Neuron (in vitro differentiated cells): ENCODE measurements around the gene PRKN.
"Not testable (repeated sequence)": the region's sequence is repeated elsewhere in the genome, so short reads cannot be mapped to it uniquely, and the experiment has no call there.

ENCODE experiments used
- H2AFZ ChIP-seq: one replicate; pipeline ENCODE4 v1.6.1; 2013; ENCODE audit warnings: low read depth, mild to moderate bottlenecking, inconsistent platforms, low read length, moderate library complexity
- H3K27me3 ChIP-seq: one replicate; pipeline ENCODE4 v1.6.1; 2013; ENCODE audit warnings: low read length; ENCODE audit not compliant: insufficient read depth
- H3K36me3 ChIP-seq: one replicate; pipeline ENCODE4 v1.6.1; 2013; ENCODE audit warnings: low read length; ENCODE audit not compliant: insufficient read depth
- H3K4me1 ChIP-seq: one replicate; pipeline ENCODE4 v1.6.1; 2013; ENCODE audit warnings: low read length; ENCODE audit not compliant: insufficient read depth
- H3K4me3 ChIP-seq: 2 replicates; pipeline ENCODE4 v1.5.1; 2013; ENCODE audit warnings: mild to moderate bottlenecking, low read length, moderate library complexity
- H3K9me3 ChIP-seq: one replicate; pipeline ENCODE4 v1.6.1; 2013; ENCODE audit warnings: low read length

Gene PRKN

DNA sequence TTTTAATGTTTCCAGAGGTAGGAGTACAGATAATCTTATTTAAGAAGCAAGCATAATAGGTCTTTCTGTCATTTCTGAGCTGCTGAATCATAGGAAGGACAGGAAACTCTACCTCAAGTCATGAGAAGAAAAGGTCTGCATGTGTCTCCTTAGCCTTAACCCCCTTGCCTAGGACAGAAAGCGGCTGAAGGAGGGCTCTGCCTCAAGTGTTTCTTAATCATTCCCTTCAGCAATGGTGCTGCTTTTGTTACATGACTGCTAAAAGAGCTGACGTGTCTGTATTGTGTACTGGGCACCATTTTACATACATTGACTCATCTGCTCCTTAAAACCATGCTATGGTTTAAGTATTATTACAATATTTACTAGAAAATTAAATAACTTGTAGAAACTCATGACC is 889.7 kb downstream of the PRKN start:
- H3K9me3 ChIP-seq = no peaks in the 10 kb centered on the region
- H3K27me3 ChIP-seq = no peaks in the 10 kb centered on the region

DNA sequence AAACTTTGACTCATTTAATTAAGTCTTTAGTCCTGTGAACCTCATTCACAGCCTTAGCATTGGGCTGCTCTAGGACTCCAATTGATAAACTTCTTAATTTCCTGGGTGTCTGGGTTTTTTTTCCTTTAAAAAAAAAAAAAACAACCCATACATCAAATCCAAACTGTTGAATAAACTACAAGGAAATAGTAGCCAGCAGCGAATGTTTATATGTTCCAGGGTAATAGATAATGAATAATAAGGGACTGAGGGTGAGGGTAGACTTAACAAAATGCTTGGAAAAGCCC is 890.2 kb downstream of the PRKN start:
- Histone ChIP-seq H3K27me3 (no peaks in the 10 kb centered on the region), H3K4me3 (no peak overlapping the region), H2AFZ (no peak overlapping the region), H3K36me3 (no peaks in the 10 kb centered on the region), H3K4me1 (peaks cover 8% of the 10 kb centered on the region), H3K9me3 (no peaks in the 10 kb centered on the region)

More for the DNA sequence above, 889.7 kb downstream of the PRKN start:
- Histone ChIP-seq H2AFZ (no peak overlapping the region), H3K36me3 (no peaks in the 10 kb centered on the region), H3K4me3 (no peak overlapping the region), H3K4me1 (peaks cover 8% of the 10 kb centered on the region)

GRCh38 chr6:161836643-161837448 is 890.7 kb downstream of the PRKN start:
- Histone ChIP-seq H3K27me3 (no peaks in the 10 kb centered on the region), H2AFZ (no peak overlapping the region), H3K36me3 (no peaks in the 10 kb centered on the region), H3K4me1 (peaks cover 8% of the 10 kb centered on the region), H3K4me3 (no peak overlapping the region), H3K9me3 (no peaks in the 10 kb centered on the region)

DNA sequence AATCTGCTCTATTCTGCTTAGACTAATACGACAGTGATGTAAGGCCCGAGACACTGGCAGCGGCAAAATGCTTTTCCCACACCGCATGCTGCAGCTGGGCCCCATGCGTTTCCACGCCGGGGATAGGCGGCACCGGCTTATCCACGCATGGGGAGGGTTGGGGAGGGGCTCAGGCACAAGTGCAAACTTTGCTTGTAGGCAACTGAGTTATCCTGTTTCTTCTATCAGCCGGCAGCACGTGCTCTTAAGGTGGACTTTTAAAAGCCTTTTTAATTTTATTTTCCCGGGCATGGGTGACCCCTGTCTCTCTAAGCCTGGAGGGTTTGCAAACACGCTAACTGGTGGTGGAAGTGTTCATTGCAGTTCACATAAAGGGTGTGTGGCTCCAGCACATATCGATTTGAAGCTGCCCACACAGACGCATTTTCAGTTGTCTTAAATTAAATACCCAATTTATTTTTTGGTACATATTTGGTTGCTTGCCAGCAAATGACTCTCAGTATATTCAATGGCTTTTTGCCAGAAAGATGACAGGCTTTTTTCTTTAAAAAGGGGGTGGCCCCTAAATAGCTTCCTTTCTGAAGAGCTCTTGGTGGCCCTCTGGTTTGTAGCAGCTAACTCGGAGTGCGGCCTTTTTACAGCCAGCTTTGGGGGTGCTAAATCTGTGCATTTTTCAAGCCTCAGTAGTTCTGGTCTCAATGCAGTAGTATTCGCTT is 891.9 kb downstream of the PRKN start:
- Histone ChIP-seq H3K36me3 (no peaks in the 10 kb centered on the region), H2AFZ (no peak overlapping the region), H3K4me3 (no peak overlapping the region), H3K27me3 (no peaks in the 10 kb centered on the region), H3K4me1 (peaks cover 8% of the 10 kb centered on the region), H3K9me3 (no peaks in the 10 kb centered on the region)

DNA sequence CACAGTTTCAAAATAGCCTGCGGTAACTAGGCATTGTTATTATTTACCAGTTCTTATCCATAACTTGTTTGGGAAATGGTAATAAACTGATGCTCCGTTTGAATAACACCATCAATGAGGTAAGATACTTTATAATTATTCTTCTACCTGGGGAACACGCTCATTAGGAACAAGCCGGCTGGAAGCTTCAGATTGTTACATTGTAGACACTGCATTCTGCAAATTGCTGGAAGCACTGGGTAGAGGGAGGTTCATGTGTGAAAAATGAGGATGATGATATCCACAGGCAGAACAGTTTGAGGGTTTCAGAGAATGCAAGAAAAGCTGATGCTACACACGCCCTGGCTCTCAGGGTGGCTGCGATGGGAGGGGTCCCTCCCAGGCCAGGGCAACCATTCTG is 893.1 kb downstream of the PRKN start:
- Histone ChIP-seq H3K27me3 (no peaks in the 10 kb centered on the region), H3K4me1 (peaks cover 11% of the 10 kb centered on the region), H2AFZ (no peak overlapping the region), H3K9me3 (no peaks in the 10 kb centered on the region), H3K4me3 (no peak overlapping the region), H3K36me3 (no peaks in the 10 kb centered on the region)

DNA sequence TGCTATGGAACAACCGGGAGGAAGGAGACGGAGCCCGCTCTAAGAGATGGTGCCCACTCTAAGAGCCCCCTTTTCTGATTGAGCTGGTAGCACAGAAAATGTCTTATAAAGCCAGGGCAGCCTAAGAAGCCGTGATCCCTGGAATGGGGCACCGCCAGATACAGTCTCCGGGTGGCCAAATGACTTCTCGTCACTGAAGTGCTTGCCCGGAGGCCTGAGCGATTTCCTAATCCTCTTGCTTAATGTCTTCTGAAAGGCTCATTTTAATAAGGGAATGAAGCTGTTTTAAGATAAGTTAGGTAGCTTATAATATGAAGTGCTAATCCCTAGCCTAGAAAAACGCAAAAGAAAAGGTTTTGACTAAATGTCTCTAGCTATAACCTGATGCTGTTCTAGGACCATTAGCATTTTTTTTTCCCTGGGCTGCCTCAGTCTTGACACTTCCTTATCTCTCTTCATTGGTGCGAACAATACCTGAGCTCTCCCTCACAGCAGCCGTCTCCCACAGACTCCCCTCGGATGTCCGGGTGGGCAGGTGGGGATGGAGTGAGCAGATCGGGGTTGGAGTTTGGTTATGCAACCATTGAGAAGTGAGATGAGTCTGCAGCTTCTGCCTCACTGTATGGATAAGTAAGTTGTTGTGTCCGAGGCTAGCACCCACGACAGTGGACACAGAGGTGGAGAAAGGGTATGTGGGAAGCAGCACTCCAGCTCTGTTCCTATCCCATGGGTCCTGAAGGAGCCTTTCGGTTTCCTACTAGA is 894.3 kb downstream of the PRKN start:
- Histone ChIP-seq H3K4me3 (no peak overlapping the region), H3K36me3 (no peaks in the 10 kb centered on the region), H2AFZ (no peak overlapping the region), H3K27me3 (no peaks in the 10 kb centered on the region), H3K4me1 (peaks cover 13% of the 10 kb centered on the region), H3K9me3 (no peaks in the 10 kb centered on the region)

GRCh38 chr6:161832622-161833021 is 894.9 kb downstream of the PRKN start:
- Histone ChIP-seq H3K9me3 (no peaks in the 10 kb centered on the region), H3K36me3 (no peaks in the 10 kb centered on the region), H2AFZ (no peak overlapping the region), H3K4me3 (no peak overlapping the region), H3K4me1 (peaks cover 10% of the 10 kb centered on the region), H3K27me3 (no peaks in the 10 kb centered on the region)

DNA sequence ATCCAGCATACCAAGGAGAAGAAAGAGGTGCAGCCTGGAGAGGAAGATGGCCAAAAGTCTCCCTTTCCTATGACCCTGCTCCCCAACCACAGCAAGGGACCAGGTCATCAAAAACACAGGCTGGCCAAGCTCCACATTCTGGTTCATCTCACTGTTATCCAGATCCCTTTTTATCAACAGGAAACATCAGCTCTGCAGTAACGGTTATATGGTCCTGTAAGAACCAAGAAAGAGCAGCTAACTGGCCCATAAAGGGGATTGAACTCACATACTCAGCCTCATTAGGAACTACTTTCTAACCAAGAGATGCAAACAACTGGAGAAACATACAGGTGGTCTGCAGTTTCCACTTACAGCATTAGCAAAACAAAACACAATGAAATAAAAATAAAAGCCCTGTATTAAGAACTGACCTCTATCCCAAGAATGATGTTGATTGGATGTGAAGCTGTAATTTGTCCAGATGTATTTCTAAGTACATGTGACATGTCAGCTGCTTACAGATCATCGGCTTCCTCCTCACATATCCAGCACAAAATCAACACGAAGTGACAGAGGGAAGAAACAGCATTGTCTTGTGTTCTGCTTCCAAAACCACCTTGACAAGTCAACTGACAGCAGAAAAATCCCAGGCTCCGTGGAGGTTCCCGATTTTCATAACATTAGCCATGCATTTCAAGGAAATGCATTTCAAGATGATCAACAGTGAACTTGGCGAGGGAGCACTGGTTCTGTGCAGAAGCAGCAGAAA is 896.5 kb downstream of the PRKN start:
- Histone ChIP-seq H3K9me3 (no peaks in the 10 kb centered on the region), H3K36me3 (no peaks in the 10 kb centered on the region), H3K4me1 (peaks cover 8% of the 10 kb centered on the region), H3K27me3 (no peaks in the 10 kb centered on the region), H2AFZ (no peak overlapping the region), H3K4me3 (no peak overlapping the region)

DNA sequence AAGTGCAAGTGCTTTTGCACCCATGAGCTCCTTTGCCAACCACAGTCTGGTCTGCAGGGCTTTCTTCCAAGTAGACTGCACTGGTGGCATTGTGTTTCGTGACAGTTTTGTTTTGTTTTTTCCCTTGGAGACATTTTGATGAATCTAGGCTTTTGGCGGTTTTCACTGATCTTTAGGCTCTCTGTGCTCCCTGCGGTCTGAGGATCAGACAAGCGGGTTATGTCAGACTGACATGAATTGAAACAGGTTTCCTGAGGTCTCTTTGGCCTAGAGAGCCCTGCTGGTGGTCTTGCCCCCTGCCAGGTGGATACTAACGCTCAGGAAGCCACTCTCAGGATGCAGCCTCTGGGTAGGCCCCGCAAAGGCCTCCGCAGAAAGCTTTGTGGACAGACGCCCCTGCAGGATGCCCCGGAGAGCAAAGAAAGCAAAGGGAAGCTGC is 898.3 kb downstream of the PRKN start:
- peak overlapping the region; percentile 3 for H2AFZ ChIP-seq
- no peaks in the 10 kb centered on the region for H3K9me3 ChIP-seq
- no peak overlapping the region for H3K4me3 ChIP-seq
- peaks cover 8% of the 10 kb centered on the region for H3K4me1 ChIP-seq
- H3K36me3 ChIP-seq = no peaks in the 10 kb centered on the region
- H3K27me3 ChIP-seq = no peaks in the 10 kb centered on the region

DNA sequence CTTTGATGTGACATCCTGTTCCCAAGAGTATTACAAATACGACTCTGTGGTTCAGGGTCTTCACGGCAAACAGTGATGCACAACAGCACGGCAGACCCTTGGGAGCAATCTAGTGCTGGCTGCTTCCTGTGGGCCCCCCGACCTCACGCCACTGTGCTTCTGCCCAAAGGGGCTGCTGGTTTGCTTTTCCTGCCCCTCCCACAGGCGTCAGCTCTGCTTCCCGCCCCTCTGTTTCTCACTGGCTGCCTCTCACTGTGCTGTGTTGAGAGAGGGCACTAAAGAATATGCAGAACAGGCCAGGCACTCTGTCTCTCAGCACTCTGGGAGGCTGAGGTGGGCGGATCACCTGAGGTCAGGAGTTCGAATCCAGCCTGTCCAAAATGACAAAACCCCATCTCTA is 899.2 kb downstream of the PRKN start:
- peaks cover 8% of the 10 kb centered on the region for H3K4me1 ChIP-seq
- H3K4me3 ChIP-seq = no peak overlapping the region
- H3K36me3 ChIP-seq = no peaks in the 10 kb centered on the region
- H3K9me3 ChIP-seq = no peaks in the 10 kb centered on the region
- H3K27me3 ChIP-seq = no peaks in the 10 kb centered on the region
- no peak overlapping the region for H2AFZ ChIP-seq

DNA sequence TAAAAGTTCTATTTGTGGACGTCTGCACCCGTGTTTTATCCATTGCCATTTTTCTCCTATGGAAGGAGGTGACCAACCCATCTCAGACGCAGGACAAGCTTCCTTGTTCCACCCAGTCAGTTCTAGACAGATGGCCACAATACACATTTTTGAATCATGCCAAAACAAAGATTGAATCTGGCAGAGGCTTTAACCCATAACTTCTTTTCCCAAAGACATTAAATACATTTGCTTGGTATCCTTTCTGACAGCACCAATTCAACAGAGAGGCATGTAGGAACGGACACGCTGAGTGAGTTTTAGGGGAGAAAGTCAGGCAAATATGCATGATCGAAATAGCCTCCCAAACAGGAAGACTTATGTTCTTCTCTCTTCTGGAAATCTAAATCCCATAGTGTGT is 901.1 kb downstream of the PRKN start:
- Histone ChIP-seq H3K4me3 (no peak overlapping the region), H3K36me3 (no peaks in the 10 kb centered on the region), H3K9me3 (no peaks in the 10 kb centered on the region), H3K4me1 (peaks cover 8% of the 10 kb centered on the region), H3K27me3 (no peaks in the 10 kb centered on the region), H2AFZ (no peak overlapping the region)

GRCh38 chr6:161822204-161822603 is 905.4 kb downstream of the PRKN start:
- not testable (repeated sequence) for H2AFZ ChIP-seq, H3K4me3 ChIP-seq, H3K36me3 ChIP-seq, H3K27me3 ChIP-seq, H3K9me3 ChIP-seq, H3K4me1 ChIP-seq

GRCh38 chr6:161817881-161818280 is 909.7 kb downstream of the PRKN start:
- peaks cover 3% of the 10 kb centered on the region for H3K9me3 ChIP-seq
- H3K4me3 ChIP-seq = no peak overlapping the region
- H3K4me1 ChIP-seq = peaks cover 5% of the 10 kb centered on the region
- no peak overlapping the region for H2AFZ ChIP-seq
- H3K36me3 ChIP-seq = no peaks in the 10 kb centered on the region
- no peaks in the 10 kb centered on the region for H3K27me3 ChIP-seq
